Fibroblast of pulmonary artery (primary cell): ENCODE data around the gene TSKS.

Experiments
- DNase-seq: peaks from one replicate; pipeline ENCODE4 v3.0.0-alpha.2; 2010; ENCODE audit warnings: low read depth
- H3K4me3 ChIP-seq: replicated peaks from 2 replicates; pipeline ENCODE4 v1.5.1; 2011; ENCODE audit warnings: low read depth, mild to moderate bottlenecking, control low read depth, low read length, moderate library complexity
- TF ChIP-seq, protein P1 (sequence below): IDR thresholded peaks from 2 replicates; pipeline ENCODE4 v1.5.1; 2011; ENCODE audit warnings: mild to moderate bottlenecking, control low read depth, low read length, inconsistent platforms; ENCODE audit errors: missing control alignments

TSKS gene

GRCh38 chr19:49696115-49696514 is 67.0 kb downstream of the TSKS start:
- no peak for DNase-seq
- TF ChIP-seq, protein P1, sequence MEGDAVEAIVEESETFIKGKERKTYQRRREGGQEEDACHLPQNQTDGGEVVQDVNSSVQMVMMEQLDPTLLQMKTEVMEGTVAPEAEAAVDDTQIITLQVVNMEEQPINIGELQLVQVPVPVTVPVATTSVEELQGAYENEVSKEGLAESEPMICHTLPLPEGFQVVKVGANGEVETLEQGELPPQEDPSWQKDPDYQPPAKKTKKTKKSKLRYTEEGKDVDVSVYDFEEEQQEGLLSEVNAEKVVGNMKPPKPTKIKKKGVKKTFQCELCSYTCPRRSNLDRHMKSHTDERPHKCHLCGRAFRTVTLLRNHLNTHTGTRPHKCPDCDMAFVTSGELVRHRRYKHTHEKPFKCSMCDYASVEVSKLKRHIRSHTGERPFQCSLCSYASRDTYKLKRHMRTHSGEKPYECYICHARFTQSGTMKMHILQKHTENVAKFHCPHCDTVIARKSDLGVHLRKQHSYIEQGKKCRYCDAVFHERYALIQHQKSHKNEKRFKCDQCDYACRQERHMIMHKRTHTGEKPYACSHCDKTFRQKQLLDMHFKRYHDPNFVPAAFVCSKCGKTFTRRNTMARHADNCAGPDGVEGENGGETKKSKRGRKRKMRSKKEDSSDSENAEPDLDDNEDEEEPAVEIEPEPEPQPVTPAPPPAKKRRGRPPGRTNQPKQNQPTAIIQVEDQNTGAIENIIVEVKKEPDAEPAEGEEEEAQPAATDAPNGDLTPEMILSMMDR = no peak
- no peak overlapping the region for H3K4me3 ChIP-seq

- TF ChIP-seq, protein P1 = no peak
- no peak for DNase-seq
- H3K4me3 ChIP-seq = no peak overlapping the region
Observed at GRCh38 chr19:49692147-49692506, 71.0 kb downstream of the TSKS start.

- DNase-seq = peak; percentile 75
- H3K4me3 ChIP-seq = peak overlapping the region; percentile 55
- TF ChIP-seq, protein P1 = no peak
Observed at GRCh38 chr19:49691243-49692146, 71.6 kb downstream of the TSKS start.

DNA sequence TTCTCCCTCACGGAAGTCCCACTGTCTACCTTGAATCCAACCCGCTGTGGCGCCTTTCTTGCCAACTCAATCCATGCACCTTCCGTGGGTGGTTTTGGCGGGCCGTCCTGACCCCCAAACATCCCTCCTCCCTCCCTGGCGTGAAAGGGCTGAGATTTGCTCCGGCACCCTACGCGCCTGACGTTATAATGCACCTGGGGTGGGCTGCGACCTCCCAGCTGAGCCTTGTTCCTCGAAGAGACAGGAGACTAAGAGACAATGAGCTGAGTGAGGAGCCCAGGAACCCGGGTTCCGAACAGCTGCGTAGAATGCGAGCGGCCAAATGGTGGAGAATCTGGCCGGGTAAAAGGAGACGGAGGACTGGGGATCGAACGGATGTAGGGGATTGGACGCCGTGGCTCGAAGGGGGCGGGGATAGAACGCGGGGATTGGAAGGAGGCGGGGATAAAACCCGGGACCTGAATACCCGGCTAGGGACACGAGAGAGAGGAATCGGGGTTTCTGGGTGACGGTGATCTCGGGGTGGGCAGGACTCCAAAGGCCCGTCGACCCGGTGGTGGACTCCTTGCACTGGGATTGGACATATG is 72.4 kb downstream of the TSKS start, which contains the start of gene CPT1C:
TSS of gene CPT1C (plus strand) at position 461 of the 587 bp plus-strand sequence. CDS start 1,137 bp downstream, outside the sequence.
- TF ChIP-seq, protein P1 = no peak
- peak within 1 kb of the TSS; percentile 55 for H3K4me3 ChIP-seq
- peak; percentile 71 for DNase-seq

DNA sequence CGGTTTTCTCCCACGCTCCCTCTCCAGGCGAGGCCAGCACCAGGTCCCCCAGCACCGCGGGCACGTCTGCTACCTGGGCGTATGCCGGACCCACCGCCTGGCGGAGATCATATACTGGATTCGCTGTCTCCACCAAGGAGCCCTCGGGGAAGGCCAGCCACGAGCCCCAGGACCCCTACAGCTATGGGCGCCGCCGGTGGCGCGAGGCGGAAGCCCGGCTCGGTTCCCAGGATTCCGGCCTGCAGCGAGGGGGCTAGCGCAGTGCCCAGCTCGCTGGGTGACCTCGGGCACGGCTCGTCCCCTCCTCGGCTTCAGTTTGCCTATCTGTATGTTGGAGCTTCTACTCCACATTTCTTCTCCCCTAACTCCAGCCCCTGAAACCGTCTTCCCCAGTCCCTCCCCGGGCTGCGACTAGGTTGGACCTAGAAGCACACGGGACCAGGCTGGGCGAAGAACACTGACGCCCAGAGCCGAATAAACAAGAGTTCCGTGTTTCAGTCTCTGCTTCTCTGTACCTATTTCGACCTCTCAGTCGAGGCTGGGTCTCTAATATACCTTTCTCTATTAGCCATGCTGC is 72.9 kb downstream of the TSKS start:
- TF ChIP-seq, protein P1 = no peak
- DNase-seq = no peak
- peak overlapping the region; percentile 55 for H3K4me3 ChIP-seq
